ENCODE data around the gene DNAAF1.

The DNAAF1 gene

DNA sequence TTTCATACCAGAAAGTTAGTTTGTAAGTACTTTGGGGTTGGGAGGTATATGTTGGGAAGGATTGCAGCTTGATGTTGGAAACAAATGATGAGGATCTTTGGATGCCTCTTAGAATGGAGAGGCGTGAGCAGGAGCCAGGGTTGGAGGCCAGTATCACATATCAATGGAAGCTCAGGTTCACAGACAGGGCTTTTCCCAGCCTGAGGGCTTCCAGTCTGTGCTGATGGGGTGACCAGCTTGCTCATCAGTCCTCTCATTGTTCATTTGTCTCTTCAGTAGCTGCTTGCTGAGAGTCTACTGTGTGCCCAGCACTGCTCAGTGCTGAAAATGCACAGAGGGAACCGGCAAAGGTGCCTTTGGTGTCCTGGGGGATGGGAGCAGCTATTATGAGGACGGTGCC lies 5.8 kb downstream of the DNAAF1 start:
- peaks cover 18% of the 10 kb centered on the region for H3K27me3 ChIP-seq (ENCODE audit: low read depth, low read length)
- H3K36me3 ChIP-seq (replicated peaks; ENCODE audit: low read depth, low read length) = no peaks in the 10 kb centered on the region
- no peak overlapping the region for H2AFZ ChIP-seq (ENCODE audit: low read depth, low read length)
- no peaks in the 10 kb centered on the region for H3K9me3 ChIP-seq (ENCODE audit: insufficient read depth, low read length)
- H3K4me2 ChIP-seq (ENCODE audit: low read length) = no peak overlapping the region
- no peak overlapping the region for H3K27ac ChIP-seq (ENCODE audit: low read length)
- H3K9ac ChIP-seq (ENCODE audit: low read length) = no peak overlapping the region
- no peak overlapping the region for H3K4me3 ChIP-seq (ENCODE audit: low read length)
- TF ChIP-seq EZH2phosphoT487 (IDR thresholded peaks at IDR 0.05; ENCODE audit: low read depth) = no peak
- TF ChIP-seq, protein P1, sequence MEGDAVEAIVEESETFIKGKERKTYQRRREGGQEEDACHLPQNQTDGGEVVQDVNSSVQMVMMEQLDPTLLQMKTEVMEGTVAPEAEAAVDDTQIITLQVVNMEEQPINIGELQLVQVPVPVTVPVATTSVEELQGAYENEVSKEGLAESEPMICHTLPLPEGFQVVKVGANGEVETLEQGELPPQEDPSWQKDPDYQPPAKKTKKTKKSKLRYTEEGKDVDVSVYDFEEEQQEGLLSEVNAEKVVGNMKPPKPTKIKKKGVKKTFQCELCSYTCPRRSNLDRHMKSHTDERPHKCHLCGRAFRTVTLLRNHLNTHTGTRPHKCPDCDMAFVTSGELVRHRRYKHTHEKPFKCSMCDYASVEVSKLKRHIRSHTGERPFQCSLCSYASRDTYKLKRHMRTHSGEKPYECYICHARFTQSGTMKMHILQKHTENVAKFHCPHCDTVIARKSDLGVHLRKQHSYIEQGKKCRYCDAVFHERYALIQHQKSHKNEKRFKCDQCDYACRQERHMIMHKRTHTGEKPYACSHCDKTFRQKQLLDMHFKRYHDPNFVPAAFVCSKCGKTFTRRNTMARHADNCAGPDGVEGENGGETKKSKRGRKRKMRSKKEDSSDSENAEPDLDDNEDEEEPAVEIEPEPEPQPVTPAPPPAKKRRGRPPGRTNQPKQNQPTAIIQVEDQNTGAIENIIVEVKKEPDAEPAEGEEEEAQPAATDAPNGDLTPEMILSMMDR (IDR thresholded peaks at IDR 0.05; ENCODE audit: low read depth, low read length) = no peak
- no peaks in the 10 kb centered on the region for H3K79me2 ChIP-seq (ENCODE audit: low read length)
- H3K4me1 ChIP-seq (ENCODE audit: low read length) = no peaks in the 10 kb centered on the region
- H4K20me1 ChIP-seq (ENCODE audit: insufficient read depth, low read length) = no peaks in the 10 kb centered on the region

DNA sequence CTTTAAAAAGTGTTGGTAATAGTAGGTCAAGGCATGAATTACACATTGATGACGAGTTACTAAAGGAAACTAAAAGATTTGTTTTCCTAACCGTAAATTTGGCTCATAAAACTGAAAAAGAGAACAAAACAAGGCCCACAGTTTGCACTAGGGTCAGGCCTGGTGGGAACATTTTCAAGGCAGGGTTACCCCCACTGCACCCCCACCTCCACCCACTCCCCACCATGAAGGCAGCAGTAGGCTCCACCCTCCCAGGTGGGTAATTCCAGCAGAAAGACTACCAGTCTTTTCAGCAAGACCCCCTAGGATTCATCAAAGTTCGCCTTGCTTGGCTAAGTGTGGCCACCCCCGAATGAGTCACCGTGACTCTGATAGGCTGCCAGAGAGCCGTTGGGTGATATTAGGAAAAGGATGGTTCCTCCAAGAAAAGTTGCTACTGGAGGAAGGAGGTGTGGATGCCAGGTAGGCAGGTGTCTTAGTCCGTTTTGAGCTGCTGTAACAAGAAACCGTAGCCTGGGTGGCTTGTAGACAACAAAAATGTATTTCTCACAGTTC lies 8.6 kb downstream of the DNAAF1 start:
- no peaks in the 10 kb centered on the region for H4K20me1 ChIP-seq (ENCODE audit: insufficient read depth, low read length)
- no peaks in the 10 kb centered on the region for H3K36me3 ChIP-seq (replicated peaks; ENCODE audit: low read depth, low read length)
- H2AFZ ChIP-seq (ENCODE audit: low read depth, low read length) = no peak overlapping the region
- H3K4me1 ChIP-seq (ENCODE audit: low read length) = peaks cover 8% of the 10 kb centered on the region
- no peaks in the 10 kb centered on the region for H3K9me3 ChIP-seq (ENCODE audit: insufficient read depth, low read length)
- H3K4me2 ChIP-seq (ENCODE audit: low read length) = no peak overlapping the region
- no peak overlapping the region for H3K9ac ChIP-seq (ENCODE audit: low read length)
- peaks cover 30% of the 10 kb centered on the region for H3K27me3 ChIP-seq (ENCODE audit: low read depth, low read length)
- no peak overlapping the region for H3K27ac ChIP-seq (ENCODE audit: low read length)
- TF ChIP-seq, protein P1 (IDR thresholded peaks at IDR 0.05; ENCODE audit: low read depth, low read length) = no peak
- TF ChIP-seq EZH2phosphoT487 (IDR thresholded peaks at IDR 0.05; ENCODE audit: low read depth) = no peak
- no peak overlapping the region for H3K4me3 ChIP-seq (ENCODE audit: low read length)
- no peaks in the 10 kb centered on the region for H3K79me2 ChIP-seq (ENCODE audit: low read length)

DNA sequence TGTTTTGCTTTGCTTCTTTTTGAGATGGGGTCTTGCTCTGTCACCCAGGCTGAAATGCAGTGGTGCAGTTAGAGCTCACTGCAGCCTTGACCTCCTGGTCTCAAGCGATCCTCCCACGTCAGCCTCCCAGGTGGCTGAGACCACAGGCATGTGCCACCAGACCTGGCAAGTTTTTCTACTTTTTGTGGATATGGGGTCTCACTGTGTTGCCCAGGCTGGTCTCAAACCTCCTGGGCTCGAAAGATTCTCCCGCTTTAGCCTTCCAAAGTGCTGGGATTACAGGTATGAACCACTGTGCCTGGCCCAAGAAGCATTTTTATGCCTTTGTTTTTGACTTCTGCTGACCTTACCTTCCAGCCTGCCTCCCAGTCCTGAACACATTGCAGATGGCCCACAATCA lies 10.1 kb downstream of the DNAAF1 start:
- Histone ChIP-seq H4K20me1 (ENCODE audit: insufficient read depth, low read length) (no peaks in the 10 kb centered on the region), H2AFZ (ENCODE audit: low read depth, low read length) (no peak overlapping the region), H3K4me2 (ENCODE audit: low read length) (no peak overlapping the region), H3K9me3 (ENCODE audit: insufficient read depth, low read length) (no peaks in the 10 kb centered on the region), H3K27me3 (ENCODE audit: low read depth, low read length) (peaks cover 44% of the 10 kb centered on the region), H3K36me3 (replicated peaks; ENCODE audit: low read depth, low read length) (no peaks in the 10 kb centered on the region), H3K9ac (ENCODE audit: low read length) (no peak overlapping the region), H3K4me3 (ENCODE audit: low read length) (no peak overlapping the region), H3K27ac (ENCODE audit: low read length) (no peak overlapping the region), H3K79me2 (ENCODE audit: low read length) (no peaks in the 10 kb centered on the region), H3K4me1 (ENCODE audit: low read length) (peaks cover 8% of the 10 kb centered on the region)
- TF ChIP-seq, protein P1 (IDR thresholded peaks at IDR 0.05; ENCODE audit: low read depth, low read length) = no peak
- no peak for TF ChIP-seq EZH2phosphoT487 (IDR thresholded peaks at IDR 0.05; ENCODE audit: low read depth)

DNA sequence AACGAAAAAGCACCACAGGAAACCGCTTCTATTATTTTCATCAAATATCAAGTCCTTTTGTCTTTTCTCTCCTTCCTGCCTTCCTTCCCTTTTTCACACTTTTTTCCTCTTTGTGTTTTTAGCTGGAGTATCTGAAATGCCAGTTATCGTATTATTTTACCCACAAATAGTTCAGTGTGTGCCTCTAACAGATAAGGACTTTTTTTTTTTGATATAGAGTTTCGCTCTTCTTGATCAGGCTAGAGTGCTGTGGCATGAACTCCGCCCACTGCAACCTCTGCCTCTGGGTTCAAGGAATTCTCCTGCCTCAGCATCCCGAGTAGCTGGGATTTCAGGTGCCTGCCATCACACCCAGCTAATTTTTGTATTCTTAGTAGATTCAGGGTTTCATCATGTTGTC lies 10.7 kb downstream of the DNAAF1 start:
- Histone ChIP-seq H4K20me1 (ENCODE audit: insufficient read depth, low read length) (no peaks in the 10 kb centered on the region), H3K79me2 (ENCODE audit: low read length) (no peaks in the 10 kb centered on the region), H3K9ac (ENCODE audit: low read length) (no peak overlapping the region), H3K4me1 (ENCODE audit: low read length) (peaks cover 8% of the 10 kb centered on the region), H3K9me3 (ENCODE audit: insufficient read depth, low read length) (no peaks in the 10 kb centered on the region), H3K4me3 (ENCODE audit: low read length) (no peak overlapping the region), H3K4me2 (ENCODE audit: low read length) (no peak overlapping the region), H3K27ac (ENCODE audit: low read length) (no peak overlapping the region), H2AFZ (ENCODE audit: low read depth, low read length) (no peak overlapping the region), H3K27me3 (ENCODE audit: low read depth, low read length) (peaks cover 44% of the 10 kb centered on the region), H3K36me3 (replicated peaks; ENCODE audit: low read depth, low read length) (no peaks in the 10 kb centered on the region)
- TF ChIP-seq, protein P1 (IDR thresholded peaks at IDR 0.05; ENCODE audit: low read depth, low read length) = no peak

All from OCI-LY3 (cell line).